GM21367 (cell line): Measurements from ENCODE around the gene PPID.
"Not testable (repeated sequence)": the region's sequence is repeated elsewhere in the genome, so short reads cannot be mapped to it uniquely, and the experiment has no call there.

ENCODE experiments used
- ATAC-seq: cut with Tn5 transposase; IDR thresholded peaks from one replicate; pipeline ENCODE4 v1.9.1; 2021; ENCODE audit not compliant: unreplicated experiment

Gene PPID

GRCh38 chr4:158669310-158669709 lies 53.9 kb downstream of the PPID start:
- no peak for ATAC-seq

- no peak for ATAC-seq
Observed at GRCh38 chr4:158667651-158668198, 55.5 kb downstream of the PPID start.

- ATAC-seq: no peak
Observed at GRCh38 chr4:158666892-158667291, 56.3 kb downstream of the PPID start.

GRCh38 chr4:158664806-158665205 lies 58.4 kb downstream of the PPID start:
- no peak for ATAC-seq

DNA sequence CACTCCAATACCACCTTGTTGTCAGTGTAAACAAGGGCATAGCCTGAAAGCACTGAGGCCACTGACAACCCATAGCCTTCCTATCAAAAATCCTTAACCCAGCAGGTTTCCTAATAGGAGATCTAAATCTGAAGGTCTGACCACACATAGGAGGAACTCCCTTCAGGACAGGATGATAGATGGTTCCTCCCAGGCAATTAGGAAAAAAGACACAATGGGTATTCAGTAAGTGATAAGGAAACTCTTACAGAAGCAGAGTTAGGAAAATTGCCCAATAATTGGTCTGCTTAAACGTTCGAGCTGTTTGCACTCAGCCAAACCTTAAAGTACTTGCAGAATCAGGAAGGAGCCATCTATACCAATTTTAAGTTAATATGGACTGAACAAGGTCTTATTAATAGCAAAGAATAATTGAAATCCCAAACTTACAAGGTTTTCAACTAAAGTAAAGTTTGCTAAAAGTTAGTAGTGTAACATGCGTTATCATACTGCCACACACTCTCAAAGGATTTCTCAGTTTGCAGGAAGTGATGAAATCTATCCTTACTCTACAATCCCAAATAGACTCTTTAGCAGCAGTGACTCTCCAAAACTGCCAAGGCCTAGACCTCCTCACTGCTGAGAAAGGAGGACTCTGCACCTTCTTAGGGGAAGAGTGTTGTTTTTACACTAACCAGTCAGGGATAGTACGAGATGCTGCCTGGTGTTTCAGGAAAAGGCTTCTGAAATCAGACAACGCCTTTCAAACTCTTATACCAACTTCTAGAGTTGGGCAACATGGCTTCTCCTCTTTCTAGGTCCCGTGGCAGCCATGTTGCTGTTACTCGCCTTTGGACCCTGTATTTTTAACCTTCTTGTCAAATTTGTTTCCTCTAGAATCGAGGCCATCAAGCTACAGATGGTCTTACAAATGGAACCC lies 59.2 kb downstream of the PPID start:
- not testable (repeated sequence) for ATAC-seq

- not testable (repeated sequence) for ATAC-seq
Observed at GRCh38 chr4:158663255-158663654, 59.9 kb downstream of the PPID start.
